Retinal pigment epithelial cell (primary cell): Measurements from ENCODE around the gene RNASEH1.

Experiments
- DNase-seq: peaks from one replicate; pipeline ENCODE4 v3.0.0-alpha.2; 2010; ENCODE audit warnings: low read depth
- H3K4me3 ChIP-seq: 2 replicates; pipeline ENCODE4 v1.5.1; 2011; ENCODE audit warnings: mild to moderate bottlenecking, low read length, control low read depth, moderate library complexity
- CTCF ChIP-seq: conservative IDR thresholded peaks from 2 replicates; pipeline ENCODE4 v1.5.1; 2011; ENCODE audit warnings: low read depth, low read length, control low read depth, inconsistent platforms

Gene RNASEH1

GRCh38 chr2:3596901-3597417 lies 38.8 kb upstream of the RNASEH1 start:
- DNase-seq, result no peak
- no peak for TF ChIP-seq CTCF
- H3K4me3 ChIP-seq, result no peak overlapping the region

DNA sequence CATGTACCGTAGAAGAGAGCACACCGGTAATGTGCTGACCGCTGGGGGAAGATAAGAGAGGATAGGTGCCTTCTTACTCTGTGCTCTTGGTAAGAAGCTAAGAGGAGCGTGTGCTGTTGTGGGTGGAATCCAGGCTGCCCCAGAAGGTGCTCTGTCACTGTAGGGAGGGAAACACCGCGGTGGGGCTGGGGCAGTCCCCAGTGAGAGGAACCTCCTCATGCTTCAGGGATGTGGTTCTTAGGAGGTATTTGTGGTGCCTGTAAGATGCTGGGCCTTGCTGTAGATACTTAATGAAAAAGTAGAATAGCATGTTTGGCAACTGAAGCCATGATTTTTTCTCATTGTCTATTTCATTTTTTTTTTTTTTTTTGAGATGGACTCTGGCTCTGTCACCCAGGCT lies 37.9 kb upstream of the RNASEH1 start:
- no peak for TF ChIP-seq CTCF
- DNase-seq, result no peak
- H3K4me3 ChIP-seq, result no peak overlapping the region

DNA sequence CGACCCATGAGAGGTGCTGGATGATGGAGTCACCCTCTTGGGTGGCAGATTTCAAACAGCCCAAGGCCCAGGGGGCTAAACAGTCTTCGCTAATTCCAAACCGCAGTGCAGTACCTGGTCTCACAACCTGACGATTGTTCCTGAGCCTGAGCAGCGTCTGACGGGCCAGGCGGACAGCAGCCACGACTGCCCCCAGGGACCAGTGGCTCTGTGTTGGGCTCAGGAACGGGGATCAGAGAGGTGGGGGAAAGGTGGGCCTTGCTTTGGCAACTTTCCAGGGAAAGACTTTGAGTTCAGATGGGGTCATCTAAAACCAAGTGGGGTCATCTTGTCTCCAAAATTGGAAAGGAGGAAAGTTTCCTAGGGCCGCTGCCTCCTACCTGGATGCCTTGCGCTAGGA lies 37.3 kb upstream of the RNASEH1 start:
- H3K4me3 ChIP-seq, result no peak overlapping the region
- TF ChIP-seq CTCF, result no peak
- no peak for DNase-seq

DNA sequence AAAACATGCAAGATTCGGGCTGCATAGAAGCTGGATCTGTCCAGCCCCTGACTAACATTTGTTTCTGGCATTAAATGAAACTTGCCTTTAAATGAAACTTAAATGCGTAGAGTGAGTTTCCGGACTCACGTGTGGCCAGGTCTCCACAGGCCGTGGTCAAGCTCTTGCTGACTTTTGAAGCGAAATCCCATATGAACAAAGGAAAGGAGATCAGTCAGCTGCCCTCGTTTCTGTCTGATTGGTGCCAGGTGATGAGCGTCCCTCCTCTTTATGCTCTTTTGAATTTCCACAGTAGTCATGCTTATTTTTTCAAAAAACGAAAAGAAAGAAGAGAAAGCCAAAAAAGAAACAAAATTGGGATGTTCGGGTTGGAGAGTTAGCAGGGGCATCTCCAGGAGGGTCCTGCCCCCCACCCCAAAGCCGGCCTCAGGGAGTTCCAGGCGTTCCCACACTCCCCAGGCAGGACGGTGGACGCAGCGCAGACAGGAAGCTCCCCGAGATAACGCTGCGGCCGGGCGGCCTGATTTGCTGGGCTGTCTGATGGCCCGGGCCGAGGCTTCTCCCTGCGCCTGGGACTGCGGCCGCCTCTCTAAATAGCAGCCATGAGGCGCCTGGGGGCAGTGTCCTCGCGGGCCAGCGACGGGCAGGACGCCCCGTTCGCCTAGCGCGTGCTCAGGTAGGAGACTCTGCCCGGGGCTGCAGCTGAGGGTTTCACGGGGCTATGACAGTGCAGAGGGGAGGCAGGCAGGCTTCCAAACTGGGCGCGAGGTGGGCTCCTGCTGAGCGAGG lies 36.6 kb upstream of the RNASEH1 start, which contains the start of gene COLEC11:
Gene COLEC11 (plus strand): TSS at position 620 of the 789 bp plus-strand sequence. CDS start 9,229 bp downstream, outside the sequence.
- no peak for TF ChIP-seq CTCF
- no peak within 1 kb of the TSS for H3K4me3 ChIP-seq

DNA sequence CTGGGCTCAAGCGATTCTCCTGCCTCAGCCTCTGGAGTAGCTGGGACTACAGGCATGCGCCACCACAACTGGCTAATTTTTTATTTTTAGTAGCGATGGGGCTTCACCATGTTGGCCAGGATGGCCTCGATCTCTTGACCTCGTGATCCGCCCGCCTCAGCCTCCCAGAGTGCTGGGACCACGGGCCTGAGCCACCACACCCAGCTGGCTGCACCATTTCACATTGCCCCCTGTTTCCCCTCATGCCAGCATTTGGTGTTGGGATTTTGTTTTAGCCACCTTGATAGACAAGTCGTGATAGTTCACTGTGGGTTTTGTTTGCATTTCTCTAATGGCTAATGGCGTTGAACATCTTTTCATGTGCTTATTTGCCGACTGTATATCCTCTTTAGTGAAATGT lies 31.0 kb upstream of the RNASEH1 start:
- no peak for TF ChIP-seq CTCF
- no peak overlapping the region for H3K4me3 ChIP-seq
- no peak for DNase-seq

More for the DNA sequence above, 36.6 kb upstream of the RNASEH1 start, which contains the start of gene COLEC11:
- no peak for DNase-seq

GRCh38 chr2:3588084-3588483 lies 30.0 kb upstream of the RNASEH1 start:
- TF ChIP-seq CTCF, result no peak
- DNase-seq, result no peak
- no peak overlapping the region for H3K4me3 ChIP-seq

DNA sequence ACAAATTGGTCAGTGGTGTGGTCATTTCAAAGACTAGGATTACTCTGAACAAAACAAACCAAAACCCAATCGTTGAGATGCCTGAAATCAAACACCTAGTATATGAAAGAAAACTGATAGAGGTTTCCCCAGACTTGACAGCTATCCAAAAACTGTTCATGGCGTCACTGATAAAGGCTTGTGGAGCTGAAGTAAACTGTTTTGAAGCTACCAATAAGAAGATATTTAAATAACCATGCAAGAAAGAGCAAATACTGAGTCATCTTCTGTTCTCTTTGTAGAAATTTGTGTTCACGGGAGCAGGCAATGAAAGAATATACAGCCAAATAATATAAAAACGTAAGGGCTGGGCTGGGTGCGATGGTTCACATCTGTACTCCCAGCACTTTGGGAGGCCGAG lies 29.3 kb upstream of the RNASEH1 start:
- no peak overlapping the region for H3K4me3 ChIP-seq
- no peak for DNase-seq
- TF ChIP-seq CTCF, result no peak
